GM21423 (cell line): ENCODE results near the gene CRX.
"Not testable (repeated sequence)": the region's sequence is repeated elsewhere in the genome, so short reads cannot be mapped to it uniquely, and the experiment has no call there.

Source experiments
- ATAC-seq: cut with Tn5 transposase; IDR thresholded peaks from one replicate; pipeline ENCODE4 v1.9.1; 2021; ENCODE audit warnings: mild to moderate bottlenecking, moderate library complexity; ENCODE audit not compliant: unreplicated experiment

The CRX gene

GRCh38 chr19:47821460-47822020 lies at the start of gene CRX:
CRX (plus strand) TSS chr19:47821937; CDS start chr19:47834444, 12,507 bp downstream.
- ATAC-seq = no peak

GRCh38 chr19:47776568-47776967 lies 45.2 kb upstream of the CRX start:
- no peak for ATAC-seq

- ATAC-seq = not testable (repeated sequence)
These were observed 44.3 kb upstream of the CRX start for GRCh38 chr19:47777245-47778048.

GRCh38 chr19:47778049-47778953 lies 43.4 kb upstream of the CRX start, which contains the start of gene SELENOW:
SELENOW (plus strand) TSS chr19:47778703; CDS start chr19:47778786, 83 bp downstream.
- ATAC-seq = peak; percentile 87

GRCh38 chr19:47778954-47779351 lies 42.8 kb upstream of the CRX start:
- no peak for ATAC-seq

GRCh38 chr19:47779524-47780214 lies 42.1 kb upstream of the CRX start:
- ATAC-seq = no peak

- no peak for ATAC-seq
These were observed 41.6 kb upstream of the CRX start for GRCh38 chr19:47780215-47780551.

GRCh38 chr19:47781590-47782262 lies 40.0 kb upstream of the CRX start:
- ATAC-seq = no peak

GRCh38 chr19:47786566-47786965 lies 35.2 kb upstream of the CRX start:
- ATAC-seq = no peak

GRCh38 chr19:47787307-47787706 lies 34.4 kb upstream of the CRX start:
- not testable (repeated sequence) for ATAC-seq

GRCh38 chr19:47789811-47790210 lies 31.9 kb upstream of the CRX start:
- not testable (repeated sequence) for ATAC-seq

GRCh38 chr19:47790398-47790814 lies 31.3 kb upstream of the CRX start:
- ATAC-seq = no peak

- no peak for ATAC-seq
These were observed 29.1 kb upstream of the CRX start for GRCh38 chr19:47792616-47793015.

GRCh38 chr19:47794526-47794925 lies 27.2 kb upstream of the CRX start:
- ATAC-seq = no peak

GRCh38 chr19:47796785-47797184 lies 25.0 kb upstream of the CRX start:
- ATAC-seq = no peak

GRCh38 chr19:47797996-47798903 lies 23.5 kb upstream of the CRX start:
- no peak for ATAC-seq

- ATAC-seq = no peak
These were observed 22.9 kb upstream of the CRX start for GRCh38 chr19:47798904-47799266.

GRCh38 chr19:47801270-47801669 lies 20.5 kb upstream of the CRX start:
- no peak for ATAC-seq

- ATAC-seq = no peak
These were observed 19.2 kb upstream of the CRX start for GRCh38 chr19:47802521-47803043.
